T-helper 17 cell (primary cell): ENCODE results near the gene C9orf153. TPM values are rescaled to one million over a fixed set of nuclear protein-coding genes. Genes with fewer than 3 reads are reported as not detected.
A peak's percentile ranks its signal among the peaks of the same experiment; 100 is the strongest.

ENCODE experiments used
- ATAC-seq: fragments of 150-1000 bp; cut with Tn5 transposase; 2 replicates; pipeline ENCODE4 v1.10.0; 2021; ENCODE audit warnings: mild to moderate bottlenecking, moderate library complexity
- DNase-seq, 3 donors: peaks; one replicate each; pipeline versions ENCODE4 v3.0.0 to v3.0.0-alpha.2; 2020 to 2021
- H3K9me3 ChIP-seq: one replicate; pipeline ENCODE4 v1.7.0; 2013; ENCODE audit warnings: low read length, mild to moderate bottlenecking; ENCODE audit not compliant: control insufficient read depth, poor library complexity, severe bottlenecking
- H3K27ac Mint-ChIP-seq: one replicate; pipeline ENCODE4 v1.8.0; 2022; ENCODE audit warnings: mild to moderate bottlenecking, moderate library complexity, mixed read lengths
- H3K27me3 Mint-ChIP-seq: one replicate; pipeline ENCODE4 v1.8.0; 2022; ENCODE audit warnings: mixed read lengths
- H3K36me3 Mint-ChIP-seq: one replicate; pipeline ENCODE4 v1.8.0; 2022; ENCODE audit warnings: low read depth, mixed read lengths
- H3K4me1 Mint-ChIP-seq: one replicate; pipeline ENCODE4 v1.8.0; 2022; ENCODE audit warnings: mild to moderate bottlenecking, mixed read lengths
- H3K4me3 Mint-ChIP-seq: one replicate; pipeline ENCODE4 v1.8.0; 2022; ENCODE audit warnings: mild to moderate bottlenecking, moderate library complexity, mixed read lengths
- total RNA-seq, 4 donors: library from RNA in 2 of 4; stranded (reverse) in 2 of 4; gene quantifications; one replicate each; pipeline ENCODE4 v1.2.3 and lab custom pipeline; 2022 to 2026

Gene C9orf153
- total RNA-seq, 2 donors from 2014 or later, result 0.21 to 0.92 TPM

GRCh38 chr9:86252870-86253269 is 6.6 kb downstream of the C9orf153 start:
- no peaks in the 10 kb centered on the region for H3K9me3 ChIP-seq
- Mint-ChIP-seq H3K4me3 (no peak overlapping the region), H3K27me3 (peaks cover 12% of the 10 kb centered on the region), H3K4me1 (peaks cover 2% of the 10 kb centered on the region), H3K36me3 (peaks cover 4% of the 10 kb centered on the region), H3K27ac (no peak overlapping the region)
- DNase-seq (no peak), ATAC-seq (no peak)

GRCh38 chr9:86250123-86250522 is 9.3 kb downstream of the C9orf153 start:
- ATAC-seq, result no peak
- peaks cover 12% of the 10 kb centered on the region for H3K27me3 Mint-ChIP-seq

GRCh38 chr9:86248746-86249145 is 10.7 kb downstream of the C9orf153 start:
- no peak for DNase-seq
- peaks cover 12% of the 10 kb centered on the region for H3K27me3 Mint-ChIP-seq
- peaks cover 4% of the 10 kb centered on the region for H3K36me3 Mint-ChIP-seq
- H3K4me1 Mint-ChIP-seq, result no peaks in the 10 kb centered on the region
- no peaks in the 10 kb centered on the region for H3K9me3 ChIP-seq
- H3K27ac Mint-ChIP-seq, result no peak overlapping the region
- ATAC-seq, result no peak
- no peak overlapping the region for H3K4me3 Mint-ChIP-seq

More at GRCh38 chr9:86250123-86250522, 9.3 kb downstream of the C9orf153 start:
- Mint-ChIP-seq H3K27ac (no peak overlapping the region), H3K4me1 (no peaks in the 10 kb centered on the region), H3K4me3 (no peak overlapping the region), H3K36me3 (peaks cover 4% of the 10 kb centered on the region)
- no peak for DNase-seq
- H3K9me3 ChIP-seq, result no peaks in the 10 kb centered on the region

- Mint-ChIP-seq H3K27me3 (peaks cover 12% of the 10 kb centered on the region), H3K27ac (no peak overlapping the region), H3K36me3 (peaks cover 4% of the 10 kb centered on the region), H3K4me1 (no peaks in the 10 kb centered on the region), H3K4me3 (no peak overlapping the region)
- no peak for DNase-seq
- no peak for ATAC-seq
- no peaks in the 10 kb centered on the region for H3K9me3 ChIP-seq
Observed at GRCh38 chr9:86246752-86247161, 12.7 kb downstream of the C9orf153 start.

GRCh38 chr9:86242071-86242470 is 17.4 kb downstream of the C9orf153 start:
- ATAC-seq (no peak), DNase-seq (no peak)
- peaks cover 4% of the 10 kb centered on the region for H3K4me1 Mint-ChIP-seq
- H3K27ac Mint-ChIP-seq, result no peak overlapping the region
- H3K4me3 Mint-ChIP-seq, result no peak overlapping the region
- no peaks in the 10 kb centered on the region for H3K9me3 ChIP-seq
- peaks cover 4% of the 10 kb centered on the region for H3K27me3 Mint-ChIP-seq
- no peaks in the 10 kb centered on the region for H3K36me3 Mint-ChIP-seq

GRCh38 chr9:86241216-86241615 is 18.2 kb downstream of the C9orf153 start:
- H3K4me3 Mint-ChIP-seq, result no peak overlapping the region
- H3K27me3 Mint-ChIP-seq, result peaks cover 4% of the 10 kb centered on the region
- peaks cover 4% of the 10 kb centered on the region for H3K4me1 Mint-ChIP-seq
- no peak overlapping the region for H3K27ac Mint-ChIP-seq
- DNase-seq, result no peak
- no peak for ATAC-seq
- no peaks in the 10 kb centered on the region for H3K36me3 Mint-ChIP-seq
- no peaks in the 10 kb centered on the region for H3K9me3 ChIP-seq

GRCh38 chr9:86238861-86239770 is 20.3 kb downstream of the C9orf153 start:
- H3K27ac Mint-ChIP-seq, result no peak overlapping the region
- H3K4me1 Mint-ChIP-seq, result peaks cover 4% of the 10 kb centered on the region
- DNase-seq (no peak), ATAC-seq (no peak)
- no peak overlapping the region for H3K4me3 Mint-ChIP-seq
- H3K36me3 Mint-ChIP-seq, result peaks cover under 1% of the 10 kb centered on the region
- H3K9me3 ChIP-seq, result no peaks in the 10 kb centered on the region
- H3K27me3 Mint-ChIP-seq, result peaks cover 17% of the 10 kb centered on the region

- DNase-seq (no peak), ATAC-seq (no peak)
- Mint-ChIP-seq H3K36me3 (peaks cover 2% of the 10 kb centered on the region), H3K27me3 (peaks cover 39% of the 10 kb centered on the region), H3K4me1 (no peaks in the 10 kb centered on the region), H3K27ac (no peak overlapping the region), H3K4me3 (no peak overlapping the region)
- H3K9me3 ChIP-seq, result no peaks in the 10 kb centered on the region
Observed at GRCh38 chr9:86230858-86231257, 28.6 kb downstream of the C9orf153 start.

GRCh38 chr9:86222667-86223066 is 36.8 kb downstream of the C9orf153 start:
- H3K27ac Mint-ChIP-seq, result peak overlapping the region; percentile 9
- H3K4me3 Mint-ChIP-seq, result no peak overlapping the region
- H3K27me3 Mint-ChIP-seq, result peaks cover 16% of the 10 kb centered on the region
- ATAC-seq, result no peak
- peaks cover 2% of the 10 kb centered on the region for H3K36me3 Mint-ChIP-seq
- no peaks in the 10 kb centered on the region for H3K4me1 Mint-ChIP-seq
- no peaks in the 10 kb centered on the region for H3K9me3 ChIP-seq
- no peak for DNase-seq

GRCh38 chr9:86219606-86220005 is 39.9 kb downstream of the C9orf153 start:
- Mint-ChIP-seq H3K27me3 (peaks cover 16% of the 10 kb centered on the region), H3K4me1 (no peaks in the 10 kb centered on the region), H3K36me3 (no peaks in the 10 kb centered on the region), H3K27ac (no peak overlapping the region), H3K4me3 (no peak overlapping the region)
- DNase-seq (no peak), ATAC-seq (no peak)
- H3K9me3 ChIP-seq, result no peaks in the 10 kb centered on the region

- no peak overlapping the region for H3K27ac Mint-ChIP-seq
- ATAC-seq, result no peak
- H3K4me1 Mint-ChIP-seq, result no peaks in the 10 kb centered on the region
- H3K36me3 Mint-ChIP-seq, result no peaks in the 10 kb centered on the region
- H3K27me3 Mint-ChIP-seq, result peaks cover 9% of the 10 kb centered on the region
- H3K9me3 ChIP-seq, result no peaks in the 10 kb centered on the region
- H3K4me3 Mint-ChIP-seq, result no peak overlapping the region
- DNase-seq, result no peak
Observed at GRCh38 chr9:86217076-86217755, 42.2 kb downstream of the C9orf153 start.

- Mint-ChIP-seq H3K27ac (no peak overlapping the region), H3K36me3 (no peaks in the 10 kb centered on the region), H3K4me1 (no peaks in the 10 kb centered on the region), H3K27me3 (peaks cover 12% of the 10 kb centered on the region), H3K4me3 (no peak overlapping the region)
- DNase-seq (no peak), ATAC-seq (no peak)
- no peaks in the 10 kb centered on the region for H3K9me3 ChIP-seq
Observed at GRCh38 chr9:86207193-86207592, 52.3 kb downstream of the C9orf153 start.

- no peaks in the 10 kb centered on the region for H3K36me3 Mint-ChIP-seq
- H3K27ac Mint-ChIP-seq, result no peak overlapping the region
- H3K4me3 Mint-ChIP-seq, result no peak overlapping the region
- peaks cover 6% of the 10 kb centered on the region for H3K4me1 Mint-ChIP-seq
- no peaks in the 10 kb centered on the region for H3K9me3 ChIP-seq
- DNase-seq, result no peak
- H3K27me3 Mint-ChIP-seq, result peaks cover 26% of the 10 kb centered on the region
- ATAC-seq, result peak; percentile 61
Observed at GRCh38 chr9:86202338-86202882, 57.0 kb downstream of the C9orf153 start.
